ENCODE measurements around the gene TMEM114.
"Not testable (repeated sequence)": the region's sequence is repeated elsewhere in the genome, so short reads cannot be mapped to it uniquely, and the experiment has no call there.

The TMEM114 gene

GRCh38 chr16:8568231-8568617 lies 22.1 kb downstream of the TMEM114 start:
- H3K27me3 ChIP-seq (replicated peaks; ENCODE audit: control insufficient read depth, insufficient read depth, low read length), result no peaks in the 10 kb centered on the region
- TF ChIP-seq CTCF (IDR thresholded peaks at IDR 0.05; ENCODE audit: insufficient read depth, low read length, poor library complexity, severe bottlenecking), result no peak
- no peak for DNase-seq (ENCODE audit: extremely low read depth, insufficient read length)
- no peaks in the 10 kb centered on the region for H3K36me3 ChIP-seq (ENCODE audit: control insufficient read depth, insufficient read depth, low read length)
- H3K4me3 ChIP-seq (replicated peaks; ENCODE audit: low read depth, low read length), result no peak overlapping the region

- Histone ChIP-seq H3K27me3 (replicated peaks; ENCODE audit: control insufficient read depth, insufficient read depth, low read length) (no peaks in the 10 kb centered on the region), H3K36me3 (ENCODE audit: control insufficient read depth, insufficient read depth, low read length) (no peaks in the 10 kb centered on the region), H3K4me3 (replicated peaks; ENCODE audit: low read depth, low read length) (no peak overlapping the region)
- TF ChIP-seq CTCF (IDR thresholded peaks at IDR 0.05; ENCODE audit: insufficient read depth, low read length, poor library complexity, severe bottlenecking), result peak; percentile 89
- DNase-seq (ENCODE audit: extremely low read depth, insufficient read length), result peak; percentile 52
Measured at GRCh38 chr16:8567355-8568230, 22.7 kb downstream of the TMEM114 start.

GRCh38 chr16:8565498-8565897 lies 24.8 kb downstream of the TMEM114 start:
- Histone ChIP-seq H3K36me3 (ENCODE audit: control insufficient read depth, insufficient read depth, low read length) (no peaks in the 10 kb centered on the region), H3K4me3 (replicated peaks; ENCODE audit: low read depth, low read length) (no peak overlapping the region), H3K27me3 (replicated peaks; ENCODE audit: control insufficient read depth, insufficient read depth, low read length) (no peaks in the 10 kb centered on the region)
- no peak for TF ChIP-seq CTCF (IDR thresholded peaks at IDR 0.05; ENCODE audit: insufficient read depth, low read length, poor library complexity, severe bottlenecking)
- no peak for DNase-seq (ENCODE audit: extremely low read depth, insufficient read length)

GRCh38 chr16:8564934-8565345 lies 25.4 kb downstream of the TMEM114 start:
- TF ChIP-seq CTCF (IDR thresholded peaks at IDR 0.05; ENCODE audit: insufficient read depth, low read length, poor library complexity, severe bottlenecking), result no peak
- H3K36me3 ChIP-seq (ENCODE audit: control insufficient read depth, insufficient read depth, low read length), result no peaks in the 10 kb centered on the region
- DNase-seq (ENCODE audit: extremely low read depth, insufficient read length), result no peak

GRCh38 chr16:8563944-8564540 lies 26.3 kb downstream of the TMEM114 start:
- not testable (repeated sequence) for H3K36me3 ChIP-seq (ENCODE audit: control insufficient read depth, insufficient read depth, low read length); H3K27me3 ChIP-seq (replicated peaks; ENCODE audit: control insufficient read depth, insufficient read depth, low read length); H3K4me3 ChIP-seq (replicated peaks; ENCODE audit: low read depth, low read length); DNase-seq (ENCODE audit: extremely low read depth, insufficient read length)

More at GRCh38 chr16:8564934-8565345, 25.4 kb downstream of the TMEM114 start:
- Histone ChIP-seq H3K4me3 (replicated peaks; ENCODE audit: low read depth, low read length) (no peak overlapping the region), H3K27me3 (replicated peaks; ENCODE audit: control insufficient read depth, insufficient read depth, low read length) (no peaks in the 10 kb centered on the region)

- no peaks in the 10 kb centered on the region; the same call in 1 of the 2 replicates for H3K27me3 ChIP-seq (replicated peaks; ENCODE audit: control insufficient read depth, insufficient read depth, low read length)
- H3K4me3 ChIP-seq (replicated peaks; ENCODE audit: low read depth, low read length), result no peak overlapping the region
- no peaks in the 10 kb centered on the region for H3K36me3 ChIP-seq (ENCODE audit: control insufficient read depth, insufficient read depth, low read length)
- TF ChIP-seq CTCF (IDR thresholded peaks at IDR 0.05; ENCODE audit: insufficient read depth, low read length, poor library complexity, severe bottlenecking), result no peak
- no peak for DNase-seq (ENCODE audit: extremely low read depth, insufficient read length)
Measured at GRCh38 chr16:8561496-8561895, 28.8 kb downstream of the TMEM114 start.

Data from GM06990 (cell line).